H4 (cell line): ENCODE measurements around the gene MYH7B. TPM values are rescaled to one million over a fixed set of nuclear protein-coding genes. Genes with fewer than 3 reads are reported as not detected.

Experiments used
- DNase-seq: peaks from one replicate; pipeline ENCODE4 v3.0.0-alpha.2; 2015; ENCODE audit warnings: low spot score
- total RNA-seq: library from RNA; depleted of rRNA; stranded (reverse); fragments of >200 nt; shearing (Covaris generic); gene quantifications from 2 replicates; pipeline ENCODE4 v1.2.3, GENCODE V29; 2014

MYH7B gene
- total RNA-seq, 1 experiment from 2014 or later, result not detected

GRCh38 chr20:34974246-34974645 lies 18.6 kb downstream of the MYH7B start:
- no peak for DNase-seq

DNA sequence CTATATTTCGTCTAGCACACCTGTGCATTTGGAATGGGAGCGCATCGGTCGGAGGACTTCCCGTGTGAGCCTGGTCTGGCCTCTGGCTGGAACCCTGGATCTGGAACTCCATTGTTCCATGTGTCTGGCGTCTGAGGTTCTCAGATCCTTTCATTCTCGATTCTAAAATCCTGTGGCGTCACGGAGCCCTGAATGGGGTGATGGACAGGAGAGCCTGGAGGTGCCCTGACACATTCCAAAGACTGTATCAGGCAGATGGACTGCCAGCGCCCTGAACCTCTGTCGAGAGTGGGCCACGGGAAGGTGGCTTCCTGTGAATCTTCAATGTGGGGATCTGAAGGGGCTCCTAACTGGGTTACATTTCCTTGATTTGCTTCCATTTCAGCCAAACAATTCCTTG lies 20.6 kb downstream of the MYH7B start:
- no peak for DNase-seq

- no peak for DNase-seq
Measured at GRCh38 chr20:34977365-34978091, 21.9 kb downstream of the MYH7B start.

- no peak for DNase-seq
Measured at GRCh38 chr20:34978092-34978744, 22.6 kb downstream of the MYH7B start.

GRCh38 chr20:34979366-34980153 lies 23.9 kb downstream of the MYH7B start:
- DNase-seq, result no peak

GRCh38 chr20:34980543-34981233 lies 25.0 kb downstream of the MYH7B start:
- DNase-seq, result no peak

DNA sequence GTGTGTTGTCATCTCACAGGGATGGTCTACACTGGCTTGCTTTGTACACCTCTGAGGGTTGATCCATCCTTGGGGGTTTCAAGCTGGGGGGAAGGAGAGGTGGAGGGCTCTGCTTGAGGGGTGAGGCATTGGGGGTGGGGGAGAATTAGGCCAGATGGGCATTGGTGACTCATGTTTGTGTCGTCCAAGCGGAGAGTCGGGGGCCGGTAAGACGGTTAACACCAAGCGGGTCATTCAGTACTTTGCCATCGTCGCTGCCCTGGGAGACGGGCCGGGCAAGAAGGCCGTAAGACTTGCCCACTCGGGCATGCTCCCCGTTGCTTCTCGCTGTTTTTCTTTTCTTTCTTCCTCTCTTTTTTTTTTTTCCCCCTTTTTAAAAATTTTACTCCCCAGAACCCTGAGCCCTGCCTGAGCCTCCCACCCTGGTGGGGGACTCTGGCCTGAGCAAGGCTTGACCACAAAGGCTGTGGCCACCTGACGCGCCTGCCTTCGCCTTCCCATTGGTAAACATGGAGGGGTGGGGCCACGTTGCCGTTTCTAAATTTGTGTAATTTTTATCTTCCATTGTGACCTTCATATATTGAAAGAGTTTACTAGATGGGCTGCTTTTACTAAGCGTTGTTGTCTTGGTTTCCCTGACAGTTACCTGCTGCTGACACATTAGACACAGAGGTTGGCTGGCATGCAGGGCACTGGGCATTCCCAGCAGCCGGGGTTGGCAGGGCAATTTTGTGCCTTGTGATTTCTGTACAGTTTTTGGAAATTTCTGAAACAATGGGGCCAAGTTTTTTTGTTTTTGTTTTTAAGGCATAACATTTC lies 26.8 kb downstream of the MYH7B start:
- no peak for DNase-seq

GRCh38 chr20:34983089-34983820 lies 27.6 kb downstream of the MYH7B start:
- DNase-seq, result no peak

GRCh38 chr20:34983995-34984735 lies 28.5 kb downstream of the MYH7B start:
- no peak for DNase-seq

- no peak for DNase-seq
Measured at GRCh38 chr20:34984756-34985261, 29.1 kb downstream of the MYH7B start.

DNA sequence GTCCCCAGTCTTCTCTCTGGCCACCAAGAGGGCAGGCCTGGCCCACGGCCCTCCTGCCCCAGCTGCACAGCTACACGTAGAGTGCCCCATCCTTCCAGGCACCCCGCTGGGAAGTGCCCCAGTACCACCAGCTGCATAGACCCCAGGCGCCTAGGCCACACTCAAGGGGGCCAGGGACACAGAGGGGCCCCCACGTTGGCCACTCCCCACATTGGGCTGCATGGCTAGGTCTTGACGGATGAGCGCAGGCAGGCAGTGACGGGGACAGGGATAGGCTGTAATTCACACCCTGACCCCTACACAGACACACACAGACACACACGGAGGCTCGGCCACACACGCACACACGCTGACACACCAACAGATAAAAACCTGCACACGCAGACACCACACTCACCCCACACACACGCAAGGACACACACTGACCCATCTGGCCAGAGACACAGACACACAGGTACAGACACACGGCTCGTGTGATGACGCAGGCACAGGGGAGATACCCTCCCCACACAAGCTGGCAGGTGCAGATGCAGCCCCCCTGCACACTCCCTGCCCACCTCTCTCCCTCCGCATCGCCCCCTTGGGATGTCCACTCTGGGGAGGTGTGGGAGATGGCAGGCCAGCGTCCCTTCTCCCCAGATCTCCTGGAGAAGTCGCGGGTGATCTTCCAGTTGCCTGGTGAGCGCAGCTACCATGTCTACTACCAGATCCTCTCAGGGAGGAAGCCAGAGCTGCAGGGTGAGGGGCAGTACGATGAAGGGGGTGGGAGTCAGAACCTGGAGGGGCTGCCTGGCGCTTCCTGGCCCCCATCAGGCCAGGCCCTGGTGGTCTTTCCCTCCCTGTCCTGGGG lies 30.0 kb downstream of the MYH7B start:
- DNase-seq, result no peak

GRCh38 chr20:34986311-34987287 lies 30.9 kb downstream of the MYH7B start:
- DNase-seq, result no peak

DNA sequence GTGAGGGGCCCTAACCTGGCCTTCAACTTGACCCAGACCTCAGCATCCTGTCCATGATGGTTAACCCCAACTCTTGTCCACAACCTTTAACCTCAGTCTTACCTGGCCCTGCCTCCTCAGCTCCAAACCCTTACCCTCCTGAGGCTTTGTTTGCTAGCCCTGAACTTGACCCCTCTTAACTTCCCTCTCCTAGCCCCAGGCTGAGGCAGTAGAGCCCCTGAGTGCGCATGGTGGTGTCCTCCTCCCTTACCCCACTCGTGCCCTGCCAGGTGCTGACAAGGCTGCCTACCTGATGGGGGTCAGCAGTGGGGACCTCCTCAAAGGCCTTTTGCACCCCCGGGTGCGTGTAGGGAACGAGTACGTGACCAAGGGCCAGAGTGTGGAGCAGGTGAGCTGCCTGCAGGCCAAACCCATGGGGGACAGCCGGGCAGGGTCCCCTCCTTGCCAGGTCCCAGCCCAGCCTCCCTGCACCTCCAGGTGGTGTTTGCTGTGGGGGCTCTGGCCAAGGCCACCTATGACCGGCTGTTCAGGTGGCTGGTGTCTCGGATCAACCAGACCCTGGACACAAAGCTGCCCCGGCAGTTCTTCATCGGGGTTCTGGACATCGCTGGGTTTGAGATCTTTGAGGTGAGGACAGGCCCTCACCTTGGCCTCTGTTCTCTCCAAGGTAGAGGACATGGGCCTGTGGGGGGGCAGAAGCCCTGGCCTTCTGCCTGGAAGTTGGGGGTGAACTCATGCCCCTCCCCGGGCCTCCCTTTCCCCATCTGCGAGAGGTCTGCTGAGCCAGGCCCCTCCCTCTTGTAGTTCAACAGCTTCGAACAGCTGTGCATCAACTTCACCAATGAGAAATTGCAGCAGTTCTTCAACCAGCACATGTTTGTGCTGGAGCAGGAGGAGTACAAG lies 31.9 kb downstream of the MYH7B start:
- no peak for DNase-seq

- no peak for DNase-seq
Measured at GRCh38 chr20:34988191-34988540, 32.5 kb downstream of the MYH7B start.

- no peak for DNase-seq
Measured at GRCh38 chr20:34989118-34989517, 33.5 kb downstream of the MYH7B start.

GRCh38 chr20:34989670-34990069 lies 34.0 kb downstream of the MYH7B start:
- no peak for DNase-seq
